Measurements from ENCODE around the gene SF1. TPM values are rescaled to one million over a fixed set of nuclear protein-coding genes. Genes with fewer than 3 reads are reported as not detected.

Gene SF1
- total RNA-seq, 3 donors from 2014 or later (not counting 1 experiment from before 2014, with no cell fraction given) = 841 to 864 (median 845) TPM

DNA sequence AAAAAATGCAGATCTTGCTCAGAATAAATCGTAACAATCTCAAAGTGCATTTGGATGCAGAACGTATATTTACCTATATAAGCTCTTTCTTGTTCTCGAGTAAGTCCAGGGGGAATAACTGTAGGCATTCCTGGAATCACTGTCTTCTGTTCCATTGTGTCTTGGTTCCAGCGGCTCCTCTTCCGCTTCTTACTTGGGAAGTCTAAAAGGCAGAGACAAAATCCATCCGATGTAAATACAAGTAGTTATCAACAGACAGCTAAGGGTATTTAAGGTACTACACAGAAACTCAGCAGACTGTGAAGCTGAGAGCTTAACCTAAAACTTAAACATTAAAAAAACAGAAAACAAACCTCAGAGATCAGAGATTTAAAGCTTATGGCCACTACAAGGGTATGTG is 1.9 kb downstream of the SF1 start:
- ATAC-seq (no peak), DNase-seq (no peak)
- Histone ChIP-seq H3K4me1 (ENCODE audit: control insufficient read depth, insufficient read depth, low read length) (peaks cover 32% of the 10 kb centered on the region), H3K27me3 (ENCODE audit: control insufficient read depth, insufficient read depth, low read length) (no peaks in the 10 kb centered on the region), H3K27ac (ENCODE audit: low read length) (peak overlapping the region; percentile 71), H3K9me3 (ENCODE audit: control insufficient read depth, insufficient read depth, low read length) (no peaks in the 10 kb centered on the region), H3K36me3 (ENCODE audit: control insufficient read depth, insufficient read depth, low read length) (peaks cover 58% of the 10 kb centered on the region), H3K4me3 (ENCODE audit: low read length) (no peak overlapping the region)
- Mint-ChIP-seq H3K4me1 (peaks cover 64 to 66% of the 10 kb centered on the region in 2 donors), H3K27me3 (ENCODE audit: low read depth in 2 of 2) (no peaks in the 10 kb centered on the region), H3K27ac (peak overlapping the region; percentile 89 to 94), H3K36me3 (peaks cover 44% of the 10 kb centered on the region), H3K4me3 (peak overlapping the region; percentile 94), H3K9me3 (no peaks in the 10 kb centered on the region)
- WGBS (ENCODE audit: insufficient coverage) = 80% methylated on average over 6 of the region's 6 CpGs
- TF ChIP-seq, protein P1, sequence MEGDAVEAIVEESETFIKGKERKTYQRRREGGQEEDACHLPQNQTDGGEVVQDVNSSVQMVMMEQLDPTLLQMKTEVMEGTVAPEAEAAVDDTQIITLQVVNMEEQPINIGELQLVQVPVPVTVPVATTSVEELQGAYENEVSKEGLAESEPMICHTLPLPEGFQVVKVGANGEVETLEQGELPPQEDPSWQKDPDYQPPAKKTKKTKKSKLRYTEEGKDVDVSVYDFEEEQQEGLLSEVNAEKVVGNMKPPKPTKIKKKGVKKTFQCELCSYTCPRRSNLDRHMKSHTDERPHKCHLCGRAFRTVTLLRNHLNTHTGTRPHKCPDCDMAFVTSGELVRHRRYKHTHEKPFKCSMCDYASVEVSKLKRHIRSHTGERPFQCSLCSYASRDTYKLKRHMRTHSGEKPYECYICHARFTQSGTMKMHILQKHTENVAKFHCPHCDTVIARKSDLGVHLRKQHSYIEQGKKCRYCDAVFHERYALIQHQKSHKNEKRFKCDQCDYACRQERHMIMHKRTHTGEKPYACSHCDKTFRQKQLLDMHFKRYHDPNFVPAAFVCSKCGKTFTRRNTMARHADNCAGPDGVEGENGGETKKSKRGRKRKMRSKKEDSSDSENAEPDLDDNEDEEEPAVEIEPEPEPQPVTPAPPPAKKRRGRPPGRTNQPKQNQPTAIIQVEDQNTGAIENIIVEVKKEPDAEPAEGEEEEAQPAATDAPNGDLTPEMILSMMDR (IDR thresholded peaks at IDR 0.05) = no peak
- intact Hi-C loops (cut with micrococcal nuclease) = loop anchor here (10.0 kb wide), 1 partner anchor 338 kb away; the partner anchor contains the start of genes TM7SF2 and ZNHIT2

DNA sequence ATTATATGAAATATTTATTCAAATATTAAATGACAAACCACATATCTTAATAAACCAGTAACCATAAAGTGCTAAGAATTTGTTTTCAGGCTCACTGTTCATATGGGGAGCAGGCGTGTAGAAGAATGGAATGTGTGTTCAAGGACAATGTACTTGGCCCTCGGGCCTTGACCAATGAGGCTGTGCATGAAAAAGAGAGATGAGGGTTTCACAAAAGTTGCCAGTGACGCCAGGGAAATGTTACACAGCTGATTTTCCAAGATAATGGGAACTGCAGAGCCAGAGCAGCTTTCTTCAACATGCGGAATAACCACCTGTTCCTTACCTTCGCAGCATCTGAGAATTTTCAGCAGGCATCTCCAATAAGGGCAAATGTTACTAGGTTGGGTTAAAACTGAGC is 4.2 kb downstream of the SF1 start:
- no peaks in the 10 kb centered on the region for H3K9me3 Mint-ChIP-seq
- H3K27me3 Mint-ChIP-seq (ENCODE audit: low read depth in 2 of 2) = no peaks in the 10 kb centered on the region
- intact Hi-C loops (cut with micrococcal nuclease) = loop anchor here (10.0 kb wide), 1 partner anchor 341 kb away; the partner anchor contains the start of genes TM7SF2 and ZNHIT2
- 89% methylated on average over 5 of the region's 5 CpGs for WGBS (ENCODE audit: insufficient coverage)
- H3K27ac Mint-ChIP-seq = no peak overlapping the region
- peaks cover 26% of the 10 kb centered on the region for H3K4me1 ChIP-seq (ENCODE audit: control insufficient read depth, insufficient read depth, low read length)
- no peak for ATAC-seq
- TF ChIP-seq, protein P1 (IDR thresholded peaks at IDR 0.05) = no peak
- H3K9me3 ChIP-seq (ENCODE audit: control insufficient read depth, insufficient read depth, low read length) = no peaks in the 10 kb centered on the region
- H3K4me3 ChIP-seq (ENCODE audit: low read length) = no peak overlapping the region
- no peak overlapping the region for H3K27ac ChIP-seq (ENCODE audit: low read length)
- H3K36me3 ChIP-seq (ENCODE audit: control insufficient read depth, insufficient read depth, low read length) = peaks cover 81% of the 10 kb centered on the region
- H3K27me3 ChIP-seq (ENCODE audit: control insufficient read depth, insufficient read depth, low read length) = no peaks in the 10 kb centered on the region
- no peak overlapping the region for H3K4me3 Mint-ChIP-seq
- no peak for DNase-seq
- peaks cover 54% of the 10 kb centered on the region for H3K36me3 Mint-ChIP-seq
- H3K4me1 Mint-ChIP-seq = peaks cover 75 to 77% of the 10 kb centered on the region in 2 donors

DNA sequence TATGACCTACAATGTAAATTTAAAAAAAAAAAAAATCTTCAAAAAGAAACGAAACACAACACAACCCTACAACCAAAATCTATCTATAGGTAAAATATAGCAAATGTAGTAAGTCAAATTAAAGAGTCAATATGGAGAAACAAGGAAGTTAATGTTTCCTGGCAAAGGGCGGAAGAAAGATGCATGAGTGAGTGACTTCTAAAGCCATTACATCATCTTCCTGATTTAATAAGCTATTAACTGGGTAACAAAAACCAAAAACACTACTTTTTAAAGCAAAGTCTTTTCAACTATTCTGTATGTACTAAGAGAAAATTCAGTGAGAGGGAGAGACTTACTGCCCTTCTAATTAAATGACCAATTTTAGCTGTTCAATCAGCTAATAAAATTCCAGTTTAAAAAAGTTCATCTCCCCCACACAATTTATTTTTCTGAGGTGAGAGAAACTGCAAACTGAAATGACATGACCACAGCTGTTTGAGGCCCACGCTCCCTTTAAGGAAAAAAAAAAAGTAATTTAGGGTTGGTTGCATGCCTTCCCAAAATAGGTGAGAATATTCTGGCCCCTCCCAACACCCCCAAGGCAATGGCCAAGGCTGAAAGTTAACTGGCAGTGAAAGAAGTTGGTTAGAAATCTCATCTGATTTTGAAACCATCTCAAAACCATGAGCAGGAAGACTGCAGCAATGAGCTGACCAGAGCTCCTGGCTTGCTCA is 5.9 kb downstream of the SF1 start:
- H3K27me3 ChIP-seq (ENCODE audit: control insufficient read depth, insufficient read depth, low read length) = no peaks in the 10 kb centered on the region
- WGBS (ENCODE audit: insufficient coverage) = no CpG with 5 or more reads among the region's 3 CpGs
- Mint-ChIP-seq H3K4me3 (peak overlapping the region; percentile 49), H3K27ac (peak overlapping the region; percentile 45 to 67), H3K36me3 (peaks cover 63% of the 10 kb centered on the region), H3K27me3 (ENCODE audit: low read depth in 2 of 2) (no peaks in the 10 kb centered on the region), H3K4me1 (peaks cover 81 to 82% of the 10 kb centered on the region in 2 donors), H3K9me3 (no peaks in the 10 kb centered on the region)
- DNase-seq (no peak), ATAC-seq (no peak)
- H3K36me3 ChIP-seq (ENCODE audit: control insufficient read depth, insufficient read depth, low read length) = peaks cover 98% of the 10 kb centered on the region
- peak overlapping the region; percentile 43 for H3K27ac ChIP-seq (ENCODE audit: low read length)
- no peak overlapping the region for H3K4me3 ChIP-seq (ENCODE audit: low read length)
- H3K9me3 ChIP-seq (ENCODE audit: control insufficient read depth, insufficient read depth, low read length) = no peaks in the 10 kb centered on the region
- H3K4me1 ChIP-seq (ENCODE audit: control insufficient read depth, insufficient read depth, low read length) = peaks cover 35% of the 10 kb centered on the region
- TF ChIP-seq, protein P1 (IDR thresholded peaks at IDR 0.05) = no peak
- intact Hi-C loops (cut with micrococcal nuclease) = loop anchor here (10.0 kb wide), 1 partner anchor 342 kb away; the partner anchor contains the start of genes TM7SF2 and ZNHIT2
